Thyroid gland (tissue), 4 donors: Measurements from ENCODE around the gene SPINK13.

ENCODE experiments used
- CTCF ChIP-seq, 6 experiments: fragments of 200-600 bp in 3 of 6; fragments of 450-650 bp in 3 of 6; sonication (generic) in 3 of 6; IDR thresholded peaks; one replicate each; pipeline ENCODE4 v1.5.1; 2016 to 2019; ENCODE audit warnings: antibody characterized with exemption in 6 of 6, mild to moderate bottlenecking in 2 of 6, inconsistent platforms in 1 of 6, moderate library complexity in 1 of 6
- POLR2A ChIP-seq, 2 donors: fragments of 450-650 bp; IDR thresholded peaks; one replicate each; pipeline ENCODE4 v1.6.1; 2017; ENCODE audit warnings: antibody characterized with exemption in 2 of 2, mild to moderate bottlenecking in 2 of 2, moderate library complexity in 1 of 2

GRCh38 chr5:148267962-148268361, 632 bp upstream of the SPINK13 start:
- no peak for TF ChIP-seq CTCF (IDR thresholded peaks at IDR 0.05)
- TF ChIP-seq POLR2A (IDR thresholded peaks at IDR 0.05), result no peak
